ENCODE results near the gene ITIH5.

Gene ITIH5

GRCh38 chr10:7622969-7623368 is 43.8 kb downstream of the ITIH5 start:
- Histone ChIP-seq H3K4me3 (no peak overlapping the region), H3K9me3 (ENCODE audit: low read depth, low read length) (no peaks in the 10 kb centered on the region), H3K27ac (no peak overlapping the region), H3K36me3 (ENCODE audit: insufficient read depth, low read length) (no peaks in the 10 kb centered on the region), H3K9ac (ENCODE audit: insufficient read length) (no peak overlapping the region)
- no peak for DNase-seq (ENCODE audit: low read depth, low spot score)
- no peak for TF ChIP-seq FOXP2 (optimal IDR thresholded peaks at IDR 0.05; ENCODE audit: control extremely low read depth, extremely low read length, insufficient read depth)
- no peak for TF ChIP-seq POLR2AphosphoS5 (IDR thresholded peaks at IDR 0.05; ENCODE audit: borderline replicate concordance, low read depth, low read length)
- TF ChIP-seq EZH2 (IDR thresholded peaks at IDR 0.05) = no peak

GRCh38 chr10:7618461-7618860 is 48.3 kb downstream of the ITIH5 start:
- Histone ChIP-seq H3K9me3 (ENCODE audit: low read depth, low read length) (no peaks in the 10 kb centered on the region), H3K9ac (ENCODE audit: insufficient read length) (no peak overlapping the region), H3K4me3 (no peak overlapping the region), H3K27ac (no peak overlapping the region), H3K36me3 (ENCODE audit: insufficient read depth, low read length) (no peaks in the 10 kb centered on the region)
- no peak for DNase-seq (ENCODE audit: low read depth, low spot score)
- TF ChIP-seq FOXP2 (optimal IDR thresholded peaks at IDR 0.05; ENCODE audit: control extremely low read depth, extremely low read length, insufficient read depth) (no peak), POLR2AphosphoS5 (IDR thresholded peaks at IDR 0.05; ENCODE audit: borderline replicate concordance, low read depth, low read length) (no peak), EZH2 (IDR thresholded peaks at IDR 0.05) (no peak)

- Histone ChIP-seq H3K9me3 (ENCODE audit: low read depth, low read length) (no peaks in the 10 kb centered on the region), H3K9ac (ENCODE audit: insufficient read length) (no peak overlapping the region), H3K27ac (peak overlapping the region; percentile 60), H3K36me3 (ENCODE audit: insufficient read depth, low read length) (no peaks in the 10 kb centered on the region), H3K4me3 (no peak overlapping the region)
- TF ChIP-seq FOXP2 (optimal IDR thresholded peaks at IDR 0.05; ENCODE audit: control extremely low read depth, extremely low read length, insufficient read depth) = no peak
- TF ChIP-seq EZH2 (IDR thresholded peaks at IDR 0.05) = no peak
- TF ChIP-seq POLR2AphosphoS5 (IDR thresholded peaks at IDR 0.05; ENCODE audit: borderline replicate concordance, low read depth, low read length) = no peak
- no peak for DNase-seq (ENCODE audit: low read depth, low spot score)
Measured at GRCh38 chr10:7611909-7612308, 54.9 kb downstream of the ITIH5 start.

GRCh38 chr10:7610651-7611389 is 55.9 kb downstream of the ITIH5 start:
- TF ChIP-seq FOXP2 (optimal IDR thresholded peaks at IDR 0.05; ENCODE audit: control extremely low read depth, extremely low read length, insufficient read depth) (no peak), POLR2AphosphoS5 (IDR thresholded peaks at IDR 0.05; ENCODE audit: borderline replicate concordance, low read depth, low read length) (no peak)
- Histone ChIP-seq H3K4me3 (no peak overlapping the region), H3K9ac (ENCODE audit: insufficient read length) (peak overlapping the region; percentile 41), H3K27ac (peak overlapping the region; percentile 92), H3K9me3 (ENCODE audit: low read depth, low read length) (no peaks in the 10 kb centered on the region), H3K36me3 (ENCODE audit: insufficient read depth, low read length) (no peaks in the 10 kb centered on the region)
- DNase-seq (ENCODE audit: low read depth, low spot score) = peak; percentile 20

- no peaks in the 10 kb centered on the region for H3K9me3 ChIP-seq (ENCODE audit: low read depth, low read length)
- H3K4me3 ChIP-seq = no peak overlapping the region
- H3K9ac ChIP-seq (ENCODE audit: insufficient read length) = peak overlapping the region; percentile 41
- H3K36me3 ChIP-seq (ENCODE audit: insufficient read depth, low read length) = no peaks in the 10 kb centered on the region
- TF ChIP-seq FOXP2 (optimal IDR thresholded peaks at IDR 0.05; ENCODE audit: control extremely low read depth, extremely low read length, insufficient read depth) (no peak), EZH2 (IDR thresholded peaks at IDR 0.05) (no peak), POLR2AphosphoS5 (IDR thresholded peaks at IDR 0.05; ENCODE audit: borderline replicate concordance, low read depth, low read length) (no peak)
- peak overlapping the region; percentile 92 for H3K27ac ChIP-seq
- DNase-seq (ENCODE audit: low read depth, low spot score) = no peak
Measured at GRCh38 chr10:7610026-7610425, 56.7 kb downstream of the ITIH5 start.

GRCh38 chr10:7609556-7609955 is 57.2 kb downstream of the ITIH5 start:
- DNase-seq (ENCODE audit: low read depth, low spot score) = no peak
- Histone ChIP-seq H3K4me3 (no peak overlapping the region), H3K9me3 (ENCODE audit: low read depth, low read length) (no peaks in the 10 kb centered on the region), H3K9ac (ENCODE audit: insufficient read length) (no peak overlapping the region), H3K36me3 (ENCODE audit: insufficient read depth, low read length) (no peaks in the 10 kb centered on the region), H3K27ac (0 out of 2 replicates have a peak overlapping the region, but pooled peaks have one; percentile 13)
- TF ChIP-seq POLR2AphosphoS5 (IDR thresholded peaks at IDR 0.05; ENCODE audit: borderline replicate concordance, low read depth, low read length) (no peak), EZH2 (IDR thresholded peaks at IDR 0.05) (no peak), FOXP2 (optimal IDR thresholded peaks at IDR 0.05; ENCODE audit: control extremely low read depth, extremely low read length, insufficient read depth) (no peak)

- H3K9me3 ChIP-seq (ENCODE audit: low read depth, low read length) = no peaks in the 10 kb centered on the region
- H3K9ac ChIP-seq (ENCODE audit: insufficient read length) = no peak overlapping the region
- H3K27ac ChIP-seq = no peak overlapping the region
- no peaks in the 10 kb centered on the region for H3K36me3 ChIP-seq (ENCODE audit: insufficient read depth, low read length)
- no peak overlapping the region for H3K4me3 ChIP-seq
- TF ChIP-seq EZH2 (IDR thresholded peaks at IDR 0.05) (no peak), FOXP2 (optimal IDR thresholded peaks at IDR 0.05; ENCODE audit: control extremely low read depth, extremely low read length, insufficient read depth) (no peak), POLR2AphosphoS5 (IDR thresholded peaks at IDR 0.05; ENCODE audit: borderline replicate concordance, low read depth, low read length) (no peak)
- DNase-seq (ENCODE audit: low read depth, low spot score) = no peak
Measured at GRCh38 chr10:7608001-7608400, 58.8 kb downstream of the ITIH5 start.

GRCh38 chr10:7606951-7607404 is 59.8 kb downstream of the ITIH5 start:
- no peak for DNase-seq (ENCODE audit: low read depth, low spot score)
- TF ChIP-seq FOXP2 (optimal IDR thresholded peaks at IDR 0.05; ENCODE audit: control extremely low read depth, extremely low read length, insufficient read depth) = no peak
- no peak for TF ChIP-seq POLR2AphosphoS5 (IDR thresholded peaks at IDR 0.05; ENCODE audit: borderline replicate concordance, low read depth, low read length)
- Histone ChIP-seq H3K36me3 (ENCODE audit: insufficient read depth, low read length) (no peaks in the 10 kb centered on the region), H3K9me3 (ENCODE audit: low read depth, low read length) (no peaks in the 10 kb centered on the region), H3K27ac (no peak overlapping the region), H3K9ac (ENCODE audit: insufficient read length) (no peak overlapping the region), H3K4me3 (no peak overlapping the region)
